Activated T-helper 9 cell treated with anti-CD3 and anti-CD28 coated beads, Interleukin-2, amount 50 U/mL, for 16 hours (primary cell): ENCODE measurements around the gene CDC14B.
"Not testable (repeated sequence)": the region's sequence is repeated elsewhere in the genome, so short reads cannot be mapped to it uniquely, and the experiment has no call there.

ENCODE experiments used
- DNase-seq: peaks from one replicate; pipeline ENCODE4 v3.0.0-alpha.2; 2020; ENCODE audit warnings: low read depth

The CDC14B gene

GRCh38 chr9:96532173-96532572 lies 87.5 kb downstream of the CDC14B start:
- no peak for DNase-seq

DNA sequence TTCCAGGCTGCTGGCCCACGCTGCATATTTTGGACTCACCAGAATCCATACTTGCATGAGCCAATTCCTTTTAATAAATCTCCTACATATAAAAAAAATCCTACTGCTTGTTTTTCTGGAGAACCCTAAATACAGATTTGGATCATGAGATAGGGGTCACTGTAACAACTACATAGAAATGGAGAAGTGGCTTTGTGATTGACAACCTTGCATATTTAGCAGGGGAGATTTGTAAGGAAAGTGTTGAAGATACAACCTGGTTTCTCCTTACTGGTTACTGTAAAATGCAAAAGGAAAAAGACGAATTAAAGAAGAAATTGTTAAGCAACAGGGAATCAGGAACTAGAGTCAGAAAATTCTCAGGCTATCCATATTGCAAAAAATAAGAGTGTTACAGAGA lies 94.9 kb downstream of the CDC14B start:
- DNase-seq = no peak

DNA sequence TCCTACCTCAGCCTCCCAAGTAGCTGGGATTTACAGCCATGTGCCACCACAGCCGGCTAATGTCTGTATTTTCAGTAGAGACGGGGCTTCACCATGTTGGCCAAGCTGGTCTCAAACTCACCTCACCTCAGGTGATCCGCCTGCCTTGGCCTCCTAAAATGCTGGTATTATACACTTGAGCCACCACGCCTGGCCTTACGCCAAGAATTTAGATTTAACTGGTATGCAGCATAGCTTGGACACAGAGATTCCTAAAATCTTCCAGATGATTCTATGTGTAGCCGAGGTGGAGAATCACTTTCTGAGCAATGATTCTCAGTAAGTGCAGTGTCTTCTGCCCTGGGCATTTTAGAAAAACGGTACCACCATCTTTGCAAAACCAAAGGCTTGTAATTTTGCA lies 95.6 kb downstream of the CDC14B start:
- DNase-seq = no peak

- DNase-seq = no peak
Measured at GRCh38 chr9:96523374-96523773, 96.3 kb downstream of the CDC14B start.

DNA sequence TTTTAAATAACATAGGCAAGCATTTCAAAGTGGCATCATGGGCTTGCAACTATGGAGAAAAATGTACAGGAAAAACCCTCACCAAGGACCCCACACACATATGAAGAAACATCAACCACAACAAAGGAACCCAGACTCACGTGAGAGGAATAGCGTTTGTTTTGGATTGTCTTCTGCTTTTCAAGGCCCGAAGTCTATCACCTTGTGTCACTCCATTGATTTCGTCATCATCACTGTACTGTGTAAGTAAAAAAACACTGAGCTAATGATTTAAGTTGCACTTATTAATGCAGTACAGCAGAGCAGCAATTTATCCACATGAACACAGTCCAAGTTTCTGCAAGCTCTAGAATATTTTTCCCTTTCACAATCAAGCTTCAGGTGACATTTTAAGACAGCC lies 97.3 kb downstream of the CDC14B start:
- DNase-seq = no peak

DNA sequence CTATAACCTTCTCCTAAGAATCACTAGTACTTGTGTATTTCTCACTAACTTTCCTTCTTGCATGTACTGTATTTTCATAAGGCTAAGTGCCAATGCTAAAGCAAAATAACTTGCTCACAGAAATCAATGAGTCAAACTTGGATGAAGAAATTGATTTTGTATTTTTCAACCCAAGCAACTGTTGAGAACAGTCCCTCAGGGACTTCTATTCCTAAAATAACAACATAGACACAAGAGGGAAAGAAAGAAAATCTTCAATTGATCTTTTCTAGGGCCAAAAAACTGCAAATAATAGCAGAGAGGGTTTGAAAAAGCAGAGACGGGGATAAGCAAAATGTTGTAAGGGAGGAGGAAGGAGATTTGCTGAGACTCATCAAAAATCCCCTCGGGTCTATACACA lies 99.9 kb downstream of the CDC14B start:
- DNase-seq = no peak

DNA sequence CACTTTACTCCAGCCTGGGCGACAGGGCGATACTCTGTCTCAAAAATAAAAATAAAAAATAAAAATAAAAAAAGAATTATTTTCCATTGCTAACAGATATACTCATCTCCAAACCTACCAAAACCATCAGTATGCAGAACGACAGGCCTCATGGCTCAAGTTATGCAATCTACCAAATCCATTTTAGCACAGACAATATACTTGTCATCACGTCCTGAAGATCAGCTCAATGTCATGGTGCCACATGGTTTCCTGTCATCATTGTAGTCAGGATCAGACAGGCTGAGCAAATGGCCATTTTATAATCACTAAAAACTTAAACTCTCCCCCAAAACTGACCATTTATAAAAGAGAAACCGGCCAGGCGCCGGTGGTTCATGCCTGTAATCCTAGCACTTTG lies 100.5 kb downstream of the CDC14B start:
- no peak for DNase-seq

DNA sequence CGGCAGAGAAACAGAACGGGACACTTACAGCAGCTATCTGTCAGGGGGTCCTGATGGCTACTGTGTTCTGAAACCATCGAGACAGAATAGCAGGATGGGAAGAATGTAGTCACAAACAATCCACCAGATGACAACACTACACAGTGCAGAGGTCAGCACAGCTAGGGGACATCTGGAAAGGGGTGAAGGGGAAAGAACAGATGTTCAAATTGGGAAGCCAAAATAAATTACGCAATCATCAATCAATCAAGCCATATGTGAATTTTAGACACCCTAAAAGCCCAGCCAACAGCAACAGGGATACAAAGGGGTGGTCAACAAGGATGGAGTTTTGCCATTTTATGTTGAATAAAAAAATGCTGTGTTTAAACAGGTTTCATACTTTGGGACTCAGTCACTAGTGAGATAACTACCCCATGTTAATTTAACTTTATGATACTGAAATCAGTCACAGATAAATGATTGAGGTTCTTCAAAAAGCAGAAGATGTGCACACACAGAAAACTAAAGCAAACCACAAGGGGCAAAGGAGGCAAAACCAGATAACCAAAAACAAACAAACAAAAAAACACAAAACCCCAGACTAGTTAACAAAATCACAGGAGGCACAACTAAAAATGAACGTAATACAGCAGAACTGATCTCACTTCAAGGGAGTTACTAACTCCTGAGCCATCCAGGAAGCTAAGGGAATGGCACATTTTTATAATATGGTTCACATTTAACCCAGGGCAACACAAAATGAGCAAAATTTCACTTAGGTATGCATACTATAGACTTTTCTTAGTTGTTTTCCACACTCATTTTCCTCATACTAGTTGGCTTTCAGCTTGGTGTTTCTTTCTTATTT lies 103.8 kb downstream of the CDC14B start:
- DNase-seq = no peak

DNA sequence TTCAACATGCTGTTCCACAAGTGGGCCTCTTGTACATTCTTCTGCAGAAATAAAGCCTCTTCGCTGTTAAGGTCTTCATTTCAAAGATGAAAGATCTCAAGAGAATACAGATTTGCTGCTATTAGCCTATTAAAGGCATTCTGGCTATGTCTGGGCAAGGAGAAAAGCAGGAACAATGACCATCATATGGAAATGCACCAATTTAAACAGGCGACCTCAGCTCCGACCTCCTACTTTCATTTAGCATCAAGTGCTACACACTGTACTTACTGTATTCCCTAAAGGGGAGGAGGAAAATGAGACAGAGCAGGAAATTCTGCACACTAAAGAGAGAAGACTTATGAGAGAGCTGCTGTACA lies 104.9 kb downstream of the CDC14B start:
- no peak for DNase-seq

GRCh38 chr9:96514108-96514799 lies 105.4 kb downstream of the CDC14B start:
- DNase-seq = no peak

- no peak for DNase-seq
Measured at GRCh38 chr9:96513622-96514021, 106.0 kb downstream of the CDC14B start.

DNA sequence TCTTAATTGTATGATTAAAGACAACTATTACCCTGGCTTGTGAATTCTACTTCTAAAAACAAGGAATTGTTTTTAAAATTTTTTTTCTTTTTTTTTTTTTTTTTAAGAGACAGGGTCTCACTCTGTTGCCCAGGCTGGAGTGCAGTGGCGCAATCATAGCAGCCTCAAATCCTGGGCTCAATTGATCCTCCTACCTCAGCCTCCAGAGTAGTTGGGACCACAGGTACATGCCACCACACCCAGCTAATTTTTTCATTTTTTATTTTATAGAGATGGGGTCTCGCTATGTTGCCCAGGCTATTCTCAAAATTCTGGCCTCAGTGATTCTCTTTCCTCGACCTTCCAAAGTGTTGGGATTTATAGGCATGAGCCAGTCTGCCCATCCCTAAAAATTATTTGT lies 107.4 kb downstream of the CDC14B start:
- no peak for DNase-seq

- DNase-seq = no peak
Measured at GRCh38 chr9:96510258-96510657, 109.4 kb downstream of the CDC14B start.

DNA sequence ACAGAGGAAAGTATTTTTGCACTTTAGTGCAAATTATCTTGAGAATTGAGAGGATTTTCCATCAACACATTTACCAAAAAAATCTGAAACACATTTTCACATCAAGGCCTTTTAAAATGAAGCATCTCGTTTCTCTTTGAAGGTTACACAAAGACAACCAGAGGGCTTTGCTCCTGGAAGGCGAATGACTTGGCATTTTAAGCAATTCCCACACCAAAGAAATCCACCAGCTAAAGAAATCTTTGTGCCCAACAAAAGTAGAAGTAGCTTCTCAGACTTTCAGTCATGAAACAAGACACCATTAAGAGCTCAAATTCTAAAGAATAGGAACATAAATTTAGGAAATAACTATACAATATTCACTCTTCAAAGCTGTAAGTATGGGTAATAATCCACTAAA lies 109.8 kb downstream of the CDC14B start:
- DNase-seq = no peak

DNA sequence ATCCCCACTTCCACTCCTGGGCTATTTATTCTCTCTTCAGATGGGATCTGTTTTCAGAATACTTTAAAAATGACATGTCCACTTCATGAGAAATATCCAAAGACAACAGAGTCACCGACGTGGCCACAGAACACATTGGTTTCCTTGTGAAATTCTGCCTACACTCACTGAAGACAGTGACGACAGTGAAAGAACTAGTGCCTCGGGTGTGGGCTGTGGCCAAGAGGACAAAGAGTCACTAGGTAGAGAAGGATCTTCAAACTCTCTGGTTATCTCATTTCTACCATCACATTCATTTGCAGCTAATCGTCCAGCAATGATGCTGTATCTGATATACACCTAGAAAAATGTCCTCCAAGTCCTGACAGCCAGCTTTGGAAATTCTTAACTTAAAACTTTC lies 110.6 kb downstream of the CDC14B start:
- DNase-seq = no peak

DNA sequence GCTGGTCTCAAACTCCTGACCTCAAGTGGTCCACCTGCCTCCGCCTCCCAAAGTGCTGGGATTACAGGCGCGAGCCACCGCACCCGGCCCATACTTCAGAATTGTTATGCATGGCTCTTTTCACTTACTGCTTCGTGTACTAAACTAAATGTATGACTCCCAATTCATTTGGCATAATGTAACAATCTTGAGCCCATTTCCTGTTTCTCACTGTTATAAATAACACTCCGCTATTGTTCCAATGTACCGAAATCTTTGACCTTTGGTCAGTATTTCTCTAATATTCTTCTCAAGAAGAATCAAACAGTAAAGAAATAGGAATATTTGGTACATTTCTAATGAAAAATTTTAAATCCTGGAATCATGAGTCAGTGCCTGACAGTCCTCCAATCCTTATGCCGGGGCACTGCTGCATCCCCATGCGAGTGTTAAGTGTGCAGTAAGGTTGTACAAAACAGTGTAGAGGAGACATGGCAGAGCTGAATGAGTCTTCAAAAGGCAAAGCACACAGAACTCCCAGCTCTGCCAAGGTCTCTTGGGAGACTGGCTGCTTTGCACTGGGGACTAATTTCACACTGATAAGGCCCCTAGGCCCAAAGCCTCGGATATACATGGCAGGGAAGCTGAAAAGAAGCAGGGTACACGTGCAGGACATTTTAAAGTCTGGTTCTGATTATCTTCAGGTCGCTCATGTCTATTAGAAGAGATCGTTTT lies 111.3 kb downstream of the CDC14B start:
- DNase-seq = no peak

GRCh38 chr9:96505316-96505991 lies 114.2 kb downstream of the CDC14B start:
- no peak for DNase-seq

DNA sequence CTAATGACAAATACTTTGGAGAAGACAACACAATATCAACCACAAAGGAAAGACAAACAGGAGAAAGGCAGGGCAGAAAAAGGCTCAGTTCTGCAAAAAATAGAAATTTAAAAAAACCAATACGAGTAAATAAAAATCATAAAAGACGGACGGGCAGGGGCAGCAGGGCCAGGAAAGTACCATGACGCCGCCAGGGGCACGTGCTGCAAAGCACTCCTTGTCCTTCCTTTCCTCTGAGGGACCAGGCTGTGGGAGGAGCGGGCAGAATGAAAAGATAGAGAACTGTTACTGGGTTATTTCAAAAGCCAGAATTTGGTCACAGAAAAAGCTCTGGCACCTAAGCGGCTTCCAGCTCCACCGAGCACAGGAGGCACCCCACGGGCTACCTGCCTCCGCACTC lies 115.7 kb downstream of the CDC14B start:
- no peak for DNase-seq

DNA sequence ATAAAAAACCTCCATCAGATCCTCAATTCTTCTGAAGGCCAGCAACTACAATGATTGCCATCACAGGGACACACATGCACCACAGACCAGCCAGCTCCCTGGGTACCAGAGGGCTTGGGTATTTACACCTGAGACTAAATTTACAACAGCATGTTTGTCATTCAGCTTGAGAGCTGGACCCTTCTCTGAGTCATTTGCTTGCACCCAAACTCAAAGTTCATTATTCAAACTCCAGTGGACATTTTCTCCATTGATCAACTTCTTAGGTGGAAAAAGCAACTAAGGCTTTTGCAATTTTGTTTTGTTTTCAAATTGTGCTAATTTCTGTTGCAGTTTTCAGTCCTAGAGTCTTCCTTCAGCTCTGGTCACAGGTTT lies 116.3 kb downstream of the CDC14B start:
- DNase-seq = not testable (repeated sequence)

DNA sequence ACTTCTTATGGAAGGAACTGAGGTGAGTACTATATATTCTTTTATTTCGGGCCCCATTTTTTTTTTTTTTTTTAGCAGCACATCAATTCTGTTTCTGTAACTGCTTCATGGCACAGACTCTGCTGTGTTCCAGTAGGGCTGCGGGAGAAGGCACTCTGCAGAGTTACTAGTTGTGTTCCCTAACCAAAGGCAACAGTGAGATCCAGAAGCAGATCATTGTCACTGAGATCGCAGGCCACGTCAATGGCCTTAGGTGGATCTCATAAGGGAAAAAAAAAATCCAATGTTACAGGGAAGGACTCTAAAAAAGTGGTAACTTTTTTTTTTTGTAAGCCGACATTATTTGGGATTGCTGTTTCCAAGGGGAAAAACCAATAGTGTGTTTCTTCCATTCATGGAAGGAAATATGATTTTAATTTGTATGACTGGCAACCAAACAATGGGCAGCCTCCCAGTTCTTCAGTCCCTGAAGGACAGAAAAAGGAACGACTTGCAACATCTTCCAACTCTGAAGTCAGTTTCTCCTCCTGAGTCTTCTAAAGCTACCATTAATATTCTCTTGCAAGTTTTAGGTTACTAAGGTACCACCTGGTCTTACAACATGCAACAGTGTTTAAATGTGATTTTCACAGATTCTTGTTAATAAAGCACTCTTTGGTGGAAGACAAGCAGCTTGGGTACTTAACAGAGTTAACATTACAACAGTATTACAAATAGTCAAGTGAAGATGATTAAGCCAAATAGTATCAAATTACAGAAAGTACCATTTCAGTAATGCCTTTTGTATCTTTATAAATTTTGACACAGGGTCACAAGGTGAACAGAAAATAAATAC lies 116.9 kb downstream of the CDC14B start:
- no peak for DNase-seq

- DNase-seq = no peak
Measured at GRCh38 chr9:96501633-96502538, 117.8 kb downstream of the CDC14B start.
